ENCODE data around the gene MTG2. TPM values are rescaled to one million over a fixed set of nuclear protein-coding genes. Genes with fewer than 3 reads are reported as not detected.

The MTG2 gene
- total and polyA plus RNA-seq, 2 of the 13 experiments (the other 11 are each of a cell fraction or from before 2014, with no cell fraction given) = 20.4 to 37.8 TPM

- TF ChIP-seq MTERF4 (CRISPR knock-in tag; IDR thresholded peaks at IDR 0.05) = no peak
- no peak for TF ChIP-seq NFE2 (CRISPR knock-in tag; IDR thresholded peaks at IDR 0.05)
- no peak for TF ChIP-seq ZNF326 (CRISPR knock-in tag; IDR thresholded peaks at IDR 0.05; ENCODE audit: borderline replicate concordance)
- no peak for TF ChIP-seq ZNF263 (CRISPR knock-in tag; IDR thresholded peaks at IDR 0.05)
- no peak for TF ChIP-seq ZFYVE20 (CRISPR knock-in tag; IDR thresholded peaks at IDR 0.05; ENCODE audit: borderline replicate concordance, low read depth)
- no peak for TF ChIP-seq HIC2 (CRISPR knock-in tag; IDR thresholded peaks at IDR 0.05; ENCODE audit: low read depth)
- TF ChIP-seq SRY (CRISPR knock-in tag; IDR thresholded peaks at IDR 0.05) = peak; percentile 52; the same call in 1 of the 2 replicates
- TF ChIP-seq SRSF4 (IDR thresholded peaks at IDR 0.05; ENCODE audit: low read depth, low read length, poor library complexity, severe bottlenecking) = no peak
- no peak for TF ChIP-seq DMAP1 (CRISPR knock-in tag; IDR thresholded peaks at IDR 0.05)
- no peak for TF ChIP-seq ISX (CRISPR knock-in tag; conservative IDR thresholded peaks at IDR 0.05)
- 0 out of 2 replicates have a peak, but pooled peaks have one; percentile 0 for TF ChIP-seq PRMT3 (CRISPR knock-in tag; IDR thresholded peaks at IDR 0.05; ENCODE audit: borderline replicate concordance, low read depth)
- TF ChIP-seq, protein P1, sequence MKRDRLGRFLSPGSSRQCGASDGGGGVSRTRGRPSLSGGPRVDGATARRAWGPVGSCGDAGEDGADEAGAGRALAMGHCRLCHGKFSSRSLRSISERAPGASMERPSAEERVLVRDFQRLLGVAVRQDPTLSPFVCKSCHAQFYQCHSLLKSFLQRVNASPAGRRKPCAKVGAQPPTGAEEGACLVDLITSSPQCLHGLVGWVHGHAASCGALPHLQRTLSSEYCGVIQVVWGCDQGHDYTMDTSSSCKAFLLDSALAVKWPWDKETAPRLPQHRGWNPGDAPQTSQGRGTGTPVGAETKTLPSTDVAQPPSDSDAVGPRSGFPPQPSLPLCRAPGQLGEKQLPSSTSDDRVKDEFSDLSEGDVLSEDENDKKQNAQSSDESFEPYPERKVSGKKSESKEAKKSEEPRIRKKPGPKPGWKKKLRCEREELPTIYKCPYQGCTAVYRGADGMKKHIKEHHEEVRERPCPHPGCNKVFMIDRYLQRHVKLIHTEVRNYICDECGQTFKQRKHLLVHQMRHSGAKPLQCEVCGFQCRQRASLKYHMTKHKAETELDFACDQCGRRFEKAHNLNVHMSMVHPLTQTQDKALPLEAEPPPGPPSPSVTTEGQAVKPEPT (CRISPR knock-in tag; IDR thresholded peaks at IDR 0.05; ENCODE audit: low read depth) = no peak
- no peak for TF ChIP-seq ZNF567 (CRISPR knock-in tag; IDR thresholded peaks at IDR 0.05; ENCODE audit: borderline replicate concordance)
- TF ChIP-seq ZNF121 (CRISPR knock-in tag; IDR thresholded peaks at IDR 0.05) = no peak
- no peak for TF ChIP-seq CREM (IDR thresholded peaks at IDR 0.05)
- TF ChIP-seq CREM (CRISPR knock-in tag; IDR thresholded peaks at IDR 0.05) = no peak
- TF ChIP-seq ZNF629 (CRISPR knock-in tag; conservative IDR thresholded peaks at IDR 0.05) = no peak
- no peak for TF ChIP-seq ZNF33B (CRISPR knock-in tag; IDR thresholded peaks at IDR 0.05)
- TF ChIP-seq ZNF205 (CRISPR knock-in tag; IDR thresholded peaks at IDR 0.05) = no peak
- 0 out of 2 replicates have a peak, but pooled peaks have one; percentile 27 for TF ChIP-seq ZNF891 (CRISPR knock-in tag; IDR thresholded peaks at IDR 0.05)
- no peak for TF ChIP-seq ZNF792 (CRISPR knock-in tag; IDR thresholded peaks at IDR 0.05)
- TF ChIP-seq, protein P2, sequence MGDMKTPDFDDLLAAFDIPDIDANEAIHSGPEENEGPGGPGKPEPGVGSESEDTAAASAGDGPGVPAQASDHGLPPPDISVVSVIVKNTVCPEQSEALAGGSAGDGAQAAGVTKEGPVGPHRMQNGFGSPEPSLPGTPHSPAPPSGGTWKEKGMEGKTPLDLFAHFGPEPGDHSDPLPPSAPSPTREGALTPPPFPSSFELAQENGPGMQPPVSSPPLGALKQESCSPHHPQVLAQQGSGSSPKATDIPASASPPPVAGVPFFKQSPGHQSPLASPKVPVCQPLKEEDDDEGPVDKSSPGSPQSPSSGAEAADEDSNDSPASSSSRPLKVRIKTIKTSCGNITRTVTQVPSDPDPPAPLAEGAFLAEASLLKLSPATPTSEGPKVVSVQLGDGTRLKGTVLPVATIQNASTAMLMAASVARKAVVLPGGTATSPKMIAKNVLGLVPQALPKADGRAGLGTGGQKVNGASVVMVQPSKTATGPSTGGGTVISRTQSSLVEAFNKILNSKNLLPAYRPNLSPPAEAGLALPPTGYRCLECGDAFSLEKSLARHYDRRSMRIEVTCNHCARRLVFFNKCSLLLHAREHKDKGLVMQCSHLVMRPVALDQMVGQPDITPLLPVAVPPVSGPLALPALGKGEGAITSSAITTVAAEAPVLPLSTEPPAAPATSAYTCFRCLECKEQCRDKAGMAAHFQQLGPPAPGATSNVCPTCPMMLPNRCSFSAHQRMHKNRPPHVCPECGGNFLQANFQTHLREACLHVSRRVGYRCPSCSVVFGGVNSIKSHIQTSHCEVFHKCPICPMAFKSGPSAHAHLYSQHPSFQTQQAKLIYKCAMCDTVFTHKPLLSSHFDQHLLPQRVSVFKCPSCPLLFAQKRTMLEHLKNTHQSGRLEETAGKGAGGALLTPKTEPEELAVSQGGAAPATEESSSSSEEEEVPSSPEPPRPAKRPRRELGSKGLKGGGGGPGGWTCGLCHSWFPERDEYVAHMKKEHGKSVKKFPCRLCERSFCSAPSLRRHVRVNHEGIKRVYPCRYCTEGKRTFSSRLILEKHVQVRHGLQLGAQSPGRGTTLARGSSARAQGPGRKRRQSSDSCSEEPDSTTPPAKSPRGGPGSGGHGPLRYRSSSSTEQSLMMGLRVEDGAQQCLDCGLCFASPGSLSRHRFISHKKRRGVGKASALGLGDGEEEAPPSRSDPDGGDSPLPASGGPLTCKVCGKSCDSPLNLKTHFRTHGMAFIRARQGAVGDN (CRISPR knock-in tag; IDR thresholded peaks at IDR 0.05) = peak; percentile 29; the same call in 1 of the 2 replicates
- TF ChIP-seq HNRNPK (IDR thresholded peaks at IDR 0.05; ENCODE audit: low read depth, low read length, poor library complexity, severe bottlenecking) = no peak
- no peak for TF ChIP-seq ZNF713 (CRISPR knock-in tag; IDR thresholded peaks at IDR 0.05)
Measured at GRCh38 chr20:62139636-62140035, 43.2 kb upstream of the MTG2 start (continued).

All from HepG2 (cell line).